A172 (cell line): ENCODE data around the gene TTC17. TPM values are rescaled to one million over a fixed set of nuclear protein-coding genes. Genes with fewer than 3 reads are reported as not detected.

Experiments
- DNase-seq: peaks from one replicate; pipeline ENCODE4 v3.0.0-alpha.2; 2015; ENCODE audit warnings: low spot score
- total RNA-seq: library from RNA; depleted of rRNA; stranded (reverse); fragments of >200 nt; shearing (Covaris generic); gene quantifications from 2 replicates; pipeline ENCODE4 v1.2.3, GENCODE V29; 2014; rRNA removed

The TTC17 gene
- total RNA-seq, 1 experiment from 2014 or later = 53.6 TPM

DNA sequence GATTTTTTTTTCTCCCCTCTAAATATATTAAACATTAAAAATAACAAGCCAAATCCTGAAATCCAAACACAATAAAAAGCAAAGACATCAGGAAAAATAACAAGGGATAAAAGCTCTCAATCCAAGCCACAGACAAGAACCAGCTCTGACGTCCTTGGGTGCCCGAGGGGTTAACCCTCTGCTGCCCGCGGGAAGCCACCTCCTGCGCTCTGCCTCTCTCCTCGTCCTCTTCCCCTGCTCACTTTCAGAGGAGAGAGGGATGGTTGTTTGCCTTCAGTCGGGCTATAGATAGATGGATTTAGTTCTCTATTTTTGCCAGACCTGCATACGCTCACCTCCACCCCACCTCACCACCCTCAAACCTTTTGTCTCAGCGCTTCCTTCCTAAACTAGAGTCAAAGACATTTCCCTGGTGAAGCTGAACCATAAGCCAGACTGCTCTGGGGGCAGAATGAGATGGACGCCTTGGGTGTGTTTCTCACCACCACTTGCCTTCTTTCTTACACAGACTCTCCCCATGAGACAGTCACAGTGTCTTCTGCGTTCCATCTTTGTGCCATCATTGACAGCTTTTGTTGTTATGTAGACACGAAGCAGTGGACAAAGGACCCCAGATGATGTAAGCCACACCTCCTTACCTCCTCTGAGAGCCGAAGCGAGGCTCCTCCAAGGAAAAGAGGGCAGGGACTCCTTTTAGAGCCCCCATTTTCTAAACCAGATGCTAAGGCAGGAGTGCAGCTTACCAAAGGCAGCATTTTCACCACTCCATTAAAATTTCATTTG is 179.3 kb downstream of the TTC17 start:
- no peak for DNase-seq

DNA sequence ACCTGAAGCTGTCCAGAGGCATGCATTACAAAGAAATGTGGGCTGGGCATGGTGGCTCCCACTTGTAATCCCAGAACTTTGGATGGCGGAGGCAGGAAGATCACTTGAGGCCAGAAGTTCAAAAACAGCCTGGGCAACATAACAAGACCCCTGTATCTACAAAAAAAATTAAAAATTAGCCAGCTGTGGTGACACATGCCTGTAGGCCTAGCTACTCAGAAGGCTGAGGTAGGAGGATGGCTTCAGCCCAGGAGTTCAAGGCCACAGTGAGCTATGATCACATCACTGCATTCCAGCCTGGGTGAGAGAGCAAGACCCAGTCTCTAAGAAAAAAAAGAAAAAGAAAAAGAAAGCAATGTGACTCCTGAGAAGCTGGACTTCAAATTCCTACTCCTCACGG is 183.3 kb downstream of the TTC17 start:
- DNase-seq = no peak

DNA sequence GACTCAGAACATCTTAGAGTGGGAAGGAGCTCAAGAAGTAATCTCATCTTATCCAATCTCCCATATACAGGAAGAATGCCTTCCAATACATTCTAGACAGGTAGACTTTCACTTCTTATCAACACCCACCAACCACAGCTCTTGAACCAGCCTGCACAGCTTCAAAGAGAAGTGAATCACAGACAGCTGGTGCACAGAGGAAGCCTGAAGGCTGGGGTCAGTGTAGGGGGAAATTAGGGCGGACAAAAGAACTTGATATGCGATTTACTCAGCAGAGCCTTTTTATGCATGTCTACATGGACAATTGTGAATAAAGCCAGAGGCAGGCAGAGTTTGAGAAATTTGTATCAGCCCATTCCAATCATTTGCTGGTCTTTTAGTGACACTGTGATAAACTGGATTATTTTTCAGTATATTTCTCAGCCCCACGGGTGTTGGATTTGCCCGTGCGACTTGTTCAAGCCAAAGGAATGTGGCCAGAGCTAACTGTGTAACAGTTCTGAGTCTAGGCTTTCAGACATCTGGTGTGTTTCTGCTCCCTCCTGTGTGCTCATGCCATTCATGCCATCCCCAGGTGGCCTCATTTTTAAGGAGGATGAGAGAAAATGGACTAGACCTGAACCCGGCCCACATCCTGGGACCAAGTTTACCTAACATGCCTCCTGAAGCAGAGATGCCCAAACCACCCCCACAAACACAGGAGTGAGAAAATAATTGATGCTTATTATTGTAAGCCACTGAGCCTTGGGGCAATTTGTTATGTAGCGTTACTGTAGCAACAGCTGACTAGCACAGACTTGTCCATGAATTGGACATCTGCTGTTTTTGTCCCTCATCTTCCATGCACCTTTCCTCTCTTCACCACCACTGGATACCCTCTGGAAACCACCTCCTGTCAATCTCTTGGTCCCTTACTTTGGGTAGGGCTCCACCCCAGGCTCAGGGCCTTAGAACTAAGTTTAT is 184.3 kb downstream of the TTC17 start:
- DNase-seq = no peak

Other genes starting within 250 kb of the TTC17 start
- 161 and 204 TPM in 2 replicates for gene API5, start 46.9 kb upstream of the TTC17 start, total RNA-seq